ENCODE data around the gene HSPA9. TPM values are rescaled to one million over a fixed set of nuclear protein-coding genes. Genes with fewer than 3 reads are reported as not detected.

The HSPA9 gene
- total and polyA plus RNA-seq, 2 of the 8 experiments (the other 6 are each of a cell fraction or from before 2014, with no cell fraction given): 191 to 395 TPM

DNA sequence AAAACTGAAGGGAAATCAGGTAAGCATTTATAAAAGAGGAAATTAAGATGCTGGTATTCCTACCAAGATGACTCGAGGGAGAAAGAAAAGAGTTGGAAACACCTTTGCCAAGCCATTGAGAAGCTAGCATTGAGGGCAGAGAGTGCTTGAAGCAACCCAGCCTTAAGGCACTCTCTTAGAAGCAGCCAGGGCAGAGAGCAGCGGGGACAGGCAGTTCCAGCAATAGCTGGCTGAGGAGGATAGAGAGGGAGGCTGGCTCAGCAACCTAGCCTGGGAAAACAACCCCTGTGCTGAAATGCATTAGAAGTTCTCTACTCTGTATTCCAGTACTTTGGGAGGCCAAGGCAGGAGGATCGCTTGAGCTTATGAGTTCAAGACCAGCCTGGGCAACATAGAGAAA, 40.3 kb upstream of the HSPA9 start:
- 89% methylated on average over 3 of the region's 3 CpGs; no CpG with 5 or more reads in 1 of the 2 experiments for WGBS, 2 experiments (ENCODE audit: extremely low coverage in 1 of 2, insufficient coverage in 1 of 2, insufficient read length in 1 of 2, insufficient replicate concordance in 2 of 2, low coverage in 1 of 2, low lambda C conversion rate in 2 of 2, missing lambda C conversion rate in 1 of 2)

More for the DNA sequence above, 40.3 kb upstream of the HSPA9 start:
- Histone ChIP-seq H4K8ac (ENCODE audit: extremely low read depth, insufficient read depth, low read length) (no peak overlapping the region), H2BK12ac (ENCODE audit: low read depth, low read length) (no peak overlapping the region), H3K27me3 (replicated peaks in 1 of 4; ENCODE audit: control insufficient read depth in 3 of 4, extremely low read depth in 1 of 4, insufficient read depth in 3 of 4, low read length in 3 of 4) (no peaks in the 10 kb centered on the region), H2BK15ac (ENCODE audit: low read length) (no peak overlapping the region), H4K5ac (ENCODE audit: insufficient read length, low read depth, low read length) (no peak overlapping the region), H3K14ac (ENCODE audit: insufficient read length) (no peak overlapping the region), H3K36me3 (ENCODE audit: control insufficient read depth in 2 of 4, insufficient read depth in 4 of 4, low read length in 3 of 4) (no peaks in the 10 kb centered on the region), H3K79me1 (ENCODE audit: low read depth, low read length) (no peaks in the 10 kb centered on the region), H3K4ac (replicated peaks; ENCODE audit: insufficient read length, low read depth, low read length) (no peak overlapping the region), H3K4me3 (ENCODE audit: extremely low read depth in 1 of 4, insufficient read depth in 2 of 4, low read depth in 3 of 4, low read length in 4 of 4) (no peak overlapping the region), H3K18ac (ENCODE audit: extremely low read depth, low read length) (no peak overlapping the region), H2AFZ (ENCODE audit: low read length) (no peak overlapping the region), H3K79me2 (ENCODE audit: control insufficient read depth in 1 of 2, insufficient read depth in 2 of 2, low read length in 2 of 2) (no peaks in the 10 kb centered on the region), H2AK5ac (ENCODE audit: low read depth, low read length) (no peak overlapping the region), H2BK5ac (ENCODE audit: low read depth, low read length) (no peak overlapping the region), H3K9ac (replicated peaks in 1 of 4; ENCODE audit: extremely low read depth in 1 of 4, low read depth in 3 of 4, low read length in 3 of 4) (no peak overlapping the region), H3K4me1 (replicated peaks in 1 of 4; ENCODE audit: control insufficient read depth in 3 of 4, insufficient read depth in 4 of 4, low read length in 3 of 4) (peaks cover 3 to 13% (median 9%) of the 10 kb centered on the region in 4 experiments), H3K23me2 (ENCODE audit: low read depth, low read length) (peaks cover 6% of the 10 kb centered on the region; the same call in 1 of the 2 replicates), H3K23ac (ENCODE audit: insufficient read length) (no peak overlapping the region), H3K9me3 (ENCODE audit: insufficient read depth in 2 of 2, low read depth in 1 of 2, low read length in 1 of 2) (no peaks in the 10 kb centered on the region), H2BK120ac (replicated peaks; ENCODE audit: low read depth, low read length) (no peak overlapping the region), H2BK20ac (ENCODE audit: low read length) (no peak overlapping the region), H4K91ac (replicated peaks; ENCODE audit: insufficient read length, low read length) (no peak overlapping the region), H3K4me2 (ENCODE audit: insufficient read depth in 1 of 2, low read depth in 2 of 2, low read length in 2 of 2) (no peak overlapping the region), H4K20me1 (replicated peaks in 1 of 2; ENCODE audit: control insufficient read depth in 1 of 2, insufficient read depth in 2 of 2, low read length in 2 of 2) (no peaks in the 10 kb centered on the region), H3K27ac (ENCODE audit: low read depth, low read length) (no peak overlapping the region), H3K56ac (replicated peaks; ENCODE audit: insufficient read length, low read depth, low read length) (no peak overlapping the region)
- FAIRE-seq (no peak), DNase-seq (ENCODE audit: low read depth in 1 of 2, low spot score in 2 of 2) (no peak)
- ChIA-PET CTCF (ENCODE audit: partially characterized antibody) (interaction anchor here (0.6 to 3.6 kb wide), 9 partner anchors 10 to 400 kb away, joined by 3 to 24 read pairs (median 5); no protein-coding TSS in a partner anchor), POLR2A (ENCODE audit: partially characterized antibody) (interaction anchor here (0.7 to 3.9 kb wide), 5 partner anchors 14 to 793 kb away, joined by 3 to 18 read pairs (median 4); partner anchors contain the start of gene HSPA9)
- TF ChIP-seq TBP (IDR thresholded peaks at IDR 0.05; ENCODE audit: low read depth, low read length): no peak
- TF ChIP-seq SIRT6 (IDR thresholded peaks at IDR 0.05; ENCODE audit: low read length): no peak
- no peak for TF ChIP-seq RAD21 (IDR thresholded peaks at IDR 0.05 in 1 of 2, conservative IDR thresholded peaks at IDR 0.05 in 1 of 2; ENCODE audit: low read depth in 2 of 2, low read length in 2 of 2)
- TF ChIP-seq SRF (IDR thresholded peaks at IDR 0.05; ENCODE audit: low read depth, low read length): no peak
- TF ChIP-seq JUND (IDR thresholded peaks at IDR 0.05; ENCODE audit: low read length): no peak
- no peak for TF ChIP-seq NANOG (IDR thresholded peaks at IDR 0.05; ENCODE audit: insufficient read depth, low read depth, low read length, poor library complexity, severe bottlenecking)
